ENCODE results near the gene TTN.

GRCh38 chr2:178523596-178524134 is 283.6 kb downstream of the TTN start:
- TF ChIP-seq CTCF (IDR thresholded peaks at IDR 0.05) (no peak), TCF7L2 (IDR thresholded peaks at IDR 0.05; ENCODE audit: low read depth, low read length) (no peak), POLR2AphosphoS5 (IDR thresholded peaks at IDR 0.05; ENCODE audit: low read depth, low read length) (no peak)

All from Panc1 (cell line).